ENCODE results near the gene HP. TPM values are rescaled to one million over a fixed set of nuclear protein-coding genes. Genes with fewer than 3 reads are reported as not detected.

Gene HP
- total and polyA plus RNA-seq, 2 of the 13 experiments (the other 11 are each of a cell fraction or from before 2014, with no cell fraction given), result 387 to 524 TPM

DNA sequence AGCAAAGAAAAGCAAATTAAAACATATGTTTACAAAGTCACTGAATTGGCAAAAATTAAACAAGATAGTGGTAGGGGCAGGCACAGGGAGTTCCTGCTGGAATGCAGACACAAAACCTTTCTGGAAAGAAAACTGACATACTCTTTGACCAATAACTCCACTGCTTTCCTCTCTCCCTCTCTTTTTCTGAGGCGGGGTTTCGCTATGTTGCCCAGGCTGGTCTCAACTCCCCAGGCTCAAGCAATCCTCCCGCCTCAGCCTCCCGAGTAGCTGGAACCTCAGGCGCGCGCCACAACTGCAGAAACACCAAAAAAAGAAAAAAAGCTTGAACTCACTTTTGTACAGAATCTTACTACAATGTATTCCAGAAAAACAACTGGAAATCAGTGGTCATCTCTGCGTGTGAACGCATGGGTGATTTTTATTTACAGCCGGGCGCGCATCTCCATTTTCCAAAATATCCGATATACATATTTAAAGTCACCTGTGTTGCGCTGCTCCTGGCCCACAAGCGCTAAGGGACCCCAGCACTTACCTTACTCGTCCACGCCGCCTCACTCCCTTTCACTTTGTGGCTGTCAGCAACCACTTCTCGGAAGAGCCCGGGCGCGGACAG lies 38.6 kb downstream of the HP start (continued):
- TF ChIP-seq, protein P1, sequence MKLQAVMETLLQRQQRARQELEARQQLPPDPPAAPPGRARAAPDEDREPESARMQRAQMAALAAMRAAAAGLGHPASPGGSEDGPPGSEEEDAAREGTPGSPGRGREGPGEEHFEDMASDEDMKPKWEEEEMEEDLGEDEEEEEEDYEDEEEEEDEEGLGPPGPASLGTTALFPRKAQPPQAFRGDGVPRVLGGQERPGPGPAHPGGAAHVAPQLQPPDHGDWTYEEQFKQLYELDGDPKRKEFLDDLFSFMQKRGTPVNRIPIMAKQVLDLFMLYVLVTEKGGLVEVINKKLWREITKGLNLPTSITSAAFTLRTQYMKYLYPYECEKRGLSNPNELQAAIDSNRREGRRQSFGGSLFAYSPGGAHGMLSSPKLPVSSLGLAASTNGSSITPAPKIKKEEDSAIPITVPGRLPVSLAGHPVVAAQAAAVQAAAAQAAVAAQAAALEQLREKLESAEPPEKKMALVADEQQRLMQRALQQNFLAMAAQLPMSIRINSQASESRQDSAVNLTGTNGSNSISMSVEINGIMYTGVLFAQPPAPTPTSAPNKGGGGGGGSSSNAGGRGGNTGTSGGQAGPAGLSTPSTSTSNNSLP (IDR thresholded peaks at IDR 0.05; ENCODE audit: low read depth, low read length), result no peak
- TF ChIP-seq, protein P2, sequence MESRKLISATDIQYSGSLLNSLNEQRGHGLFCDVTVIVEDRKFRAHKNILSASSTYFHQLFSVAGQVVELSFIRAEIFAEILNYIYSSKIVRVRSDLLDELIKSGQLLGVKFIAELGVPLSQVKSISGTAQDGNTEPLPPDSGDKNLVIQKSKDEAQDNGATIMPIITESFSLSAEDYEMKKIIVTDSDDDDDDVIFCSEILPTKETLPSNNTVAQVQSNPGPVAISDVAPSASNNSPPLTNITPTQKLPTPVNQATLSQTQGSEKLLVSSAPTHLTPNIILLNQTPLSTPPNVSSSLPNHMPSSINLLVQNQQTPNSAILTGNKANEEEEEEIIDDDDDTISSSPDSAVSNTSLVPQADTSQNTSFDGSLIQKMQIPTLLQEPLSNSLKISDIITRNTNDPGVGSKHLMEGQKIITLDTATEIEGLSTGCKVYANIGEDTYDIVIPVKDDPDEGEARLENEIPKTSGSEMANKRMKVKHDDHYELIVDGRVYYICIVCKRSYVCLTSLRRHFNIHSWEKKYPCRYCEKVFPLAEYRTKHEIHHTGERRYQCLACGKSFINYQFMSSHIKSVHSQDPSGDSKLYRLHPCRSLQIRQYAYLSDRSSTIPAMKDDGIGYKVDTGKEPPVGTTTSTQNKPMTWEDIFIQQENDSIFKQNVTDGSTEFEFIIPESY (CRISPR knock-in tag; IDR thresholded peaks at IDR 0.05), result 0 out of 2 replicates have a peak, but pooled peaks have one; percentile 3
- TF ChIP-seq NCOA2 (CRISPR knock-in tag; IDR thresholded peaks at IDR 0.05) (no peak), EZH2 (conservative IDR thresholded peaks at IDR 0.05; ENCODE audit: low read depth, low read length) (no peak), ZFP62 (CRISPR knock-in tag; IDR thresholded peaks at IDR 0.05) (no peak), ZNF83 (CRISPR knock-in tag; IDR thresholded peaks at IDR 0.05; ENCODE audit: borderline replicate concordance) (no peak), SRF (IDR thresholded peaks at IDR 0.05; ENCODE audit: low read depth, low read length) (no peak), MIXL1 (CRISPR knock-in tag; IDR thresholded peaks at IDR 0.05) (no peak), ZNF775 (CRISPR knock-in tag; IDR thresholded peaks at IDR 0.05; ENCODE audit: borderline replicate concordance) (0 out of 2 replicates have a peak, but pooled peaks have one; percentile 36)
- TF ChIP-seq, protein P3, sequence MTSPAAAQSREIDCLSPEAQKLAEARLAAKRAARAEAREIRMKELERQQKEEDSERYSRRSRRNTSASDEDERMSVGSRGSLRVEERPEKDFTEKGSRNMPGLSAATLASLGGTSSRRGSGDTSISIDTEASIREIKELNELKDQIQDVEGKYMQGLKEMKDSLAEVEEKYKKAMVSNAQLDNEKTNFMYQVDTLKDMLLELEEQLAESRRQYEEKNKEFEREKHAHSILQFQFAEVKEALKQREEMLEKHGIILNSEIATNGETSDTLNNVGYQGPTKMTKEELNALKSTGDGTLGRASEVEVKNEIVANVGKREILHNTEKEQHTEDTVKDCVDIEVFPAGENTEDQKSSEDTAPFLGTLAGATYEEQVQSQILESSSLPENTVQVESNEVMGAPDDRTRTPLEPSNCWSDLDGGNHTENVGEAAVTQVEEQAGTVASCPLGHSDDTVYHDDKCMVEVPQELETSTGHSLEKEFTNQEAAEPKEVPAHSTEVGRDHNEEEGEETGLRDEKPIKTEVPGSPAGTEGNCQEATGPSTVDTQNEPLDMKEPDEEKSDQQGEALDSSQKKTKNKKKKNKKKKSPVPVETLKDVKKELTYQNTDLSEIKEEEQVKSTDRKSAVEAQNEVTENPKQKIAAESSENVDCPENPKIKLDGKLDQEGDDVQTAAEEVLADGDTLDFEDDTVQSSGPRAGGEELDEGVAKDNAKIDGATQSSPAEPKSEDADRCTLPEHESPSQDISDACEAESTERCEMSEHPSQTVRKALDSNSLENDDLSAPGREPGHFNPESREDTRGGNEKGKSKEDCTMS (CRISPR knock-in tag; conservative IDR thresholded peaks at IDR 0.05), result no peak
- TF ChIP-seq, protein P4, sequence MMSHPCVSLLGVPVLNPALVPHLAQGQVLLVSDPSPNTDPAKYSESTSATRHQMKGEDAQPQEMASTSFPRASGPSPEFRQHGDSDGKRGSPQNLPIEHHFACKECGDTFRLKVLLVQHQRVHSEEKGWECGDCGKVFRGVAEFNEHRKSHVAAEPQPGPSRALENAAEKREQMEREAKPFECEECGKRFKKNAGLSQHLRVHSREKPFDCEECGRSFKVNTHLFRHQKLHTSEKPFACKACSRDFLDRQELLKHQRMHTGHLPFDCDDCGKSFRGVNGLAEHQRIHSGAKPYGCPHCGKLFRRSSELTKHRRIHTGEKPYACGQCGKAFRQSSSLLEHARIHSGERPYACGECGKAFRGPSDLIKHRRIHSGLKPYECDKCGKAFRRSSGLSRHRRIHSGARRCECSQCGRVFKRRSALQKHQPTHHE (CRISPR knock-in tag; IDR thresholded peaks at IDR 0.05; ENCODE audit: borderline replicate concordance), result no peak
- TF ChIP-seq, protein P5, sequence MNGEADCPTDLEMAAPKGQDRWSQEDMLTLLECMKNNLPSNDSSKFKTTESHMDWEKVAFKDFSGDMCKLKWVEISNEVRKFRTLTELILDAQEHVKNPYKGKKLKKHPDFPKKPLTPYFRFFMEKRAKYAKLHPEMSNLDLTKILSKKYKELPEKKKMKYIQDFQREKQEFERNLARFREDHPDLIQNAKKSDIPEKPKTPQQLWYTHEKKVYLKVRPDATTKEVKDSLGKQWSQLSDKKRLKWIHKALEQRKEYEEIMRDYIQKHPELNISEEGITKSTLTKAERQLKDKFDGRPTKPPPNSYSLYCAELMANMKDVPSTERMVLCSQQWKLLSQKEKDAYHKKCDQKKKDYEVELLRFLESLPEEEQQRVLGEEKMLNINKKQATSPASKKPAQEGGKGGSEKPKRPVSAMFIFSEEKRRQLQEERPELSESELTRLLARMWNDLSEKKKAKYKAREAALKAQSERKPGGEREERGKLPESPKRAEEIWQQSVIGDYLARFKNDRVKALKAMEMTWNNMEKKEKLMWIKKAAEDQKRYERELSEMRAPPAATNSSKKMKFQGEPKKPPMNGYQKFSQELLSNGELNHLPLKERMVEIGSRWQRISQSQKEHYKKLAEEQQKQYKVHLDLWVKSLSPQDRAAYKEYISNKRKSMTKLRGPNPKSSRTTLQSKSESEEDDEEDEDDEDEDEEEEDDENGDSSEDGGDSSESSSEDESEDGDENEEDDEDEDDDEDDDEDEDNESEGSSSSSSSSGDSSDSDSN (CRISPR knock-in tag; IDR thresholded peaks at IDR 0.05), result no peak
- TF ChIP-seq, protein P6, sequence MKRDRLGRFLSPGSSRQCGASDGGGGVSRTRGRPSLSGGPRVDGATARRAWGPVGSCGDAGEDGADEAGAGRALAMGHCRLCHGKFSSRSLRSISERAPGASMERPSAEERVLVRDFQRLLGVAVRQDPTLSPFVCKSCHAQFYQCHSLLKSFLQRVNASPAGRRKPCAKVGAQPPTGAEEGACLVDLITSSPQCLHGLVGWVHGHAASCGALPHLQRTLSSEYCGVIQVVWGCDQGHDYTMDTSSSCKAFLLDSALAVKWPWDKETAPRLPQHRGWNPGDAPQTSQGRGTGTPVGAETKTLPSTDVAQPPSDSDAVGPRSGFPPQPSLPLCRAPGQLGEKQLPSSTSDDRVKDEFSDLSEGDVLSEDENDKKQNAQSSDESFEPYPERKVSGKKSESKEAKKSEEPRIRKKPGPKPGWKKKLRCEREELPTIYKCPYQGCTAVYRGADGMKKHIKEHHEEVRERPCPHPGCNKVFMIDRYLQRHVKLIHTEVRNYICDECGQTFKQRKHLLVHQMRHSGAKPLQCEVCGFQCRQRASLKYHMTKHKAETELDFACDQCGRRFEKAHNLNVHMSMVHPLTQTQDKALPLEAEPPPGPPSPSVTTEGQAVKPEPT (CRISPR knock-in tag; IDR thresholded peaks at IDR 0.05; ENCODE audit: low read depth), result 0 out of 2 replicates have a peak, but pooled peaks have one; percentile 38
- TF ChIP-seq, protein P7, sequence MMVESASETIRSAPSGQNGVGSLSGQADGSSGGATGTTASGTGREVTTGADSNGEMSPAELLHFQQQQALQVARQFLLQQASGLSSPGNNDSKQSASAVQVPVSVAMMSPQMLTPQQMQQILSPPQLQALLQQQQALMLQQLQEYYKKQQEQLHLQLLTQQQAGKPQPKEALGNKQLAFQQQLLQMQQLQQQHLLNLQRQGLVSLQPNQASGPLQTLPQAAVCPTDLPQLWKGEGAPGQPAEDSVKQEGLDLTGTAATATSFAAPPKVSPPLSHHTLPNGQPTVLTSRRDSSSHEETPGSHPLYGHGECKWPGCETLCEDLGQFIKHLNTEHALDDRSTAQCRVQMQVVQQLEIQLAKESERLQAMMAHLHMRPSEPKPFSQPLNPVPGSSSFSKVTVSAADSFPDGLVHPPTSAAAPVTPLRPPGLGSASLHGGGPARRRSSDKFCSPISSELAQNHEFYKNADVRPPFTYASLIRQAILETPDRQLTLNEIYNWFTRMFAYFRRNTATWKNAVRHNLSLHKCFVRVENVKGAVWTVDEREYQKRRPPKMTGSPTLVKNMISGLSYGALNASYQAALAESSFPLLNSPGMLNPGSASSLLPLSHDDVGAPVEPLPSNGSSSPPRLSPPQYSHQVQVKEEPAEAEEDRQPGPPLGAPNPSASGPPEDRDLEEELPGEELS (CRISPR knock-in tag; IDR thresholded peaks at IDR 0.05), result 0 out of 2 replicates have a peak, but pooled peaks have one; percentile 10

All from HepG2 (cell line).